Stimulated activated CD8-positive, alpha-beta memory T cell treated with anti-CD3 and anti-CD28 coated beads, Interleukin-7, amount 100 ng/mL, for 48 hours (primary cell): Measurements from ENCODE around the gene DPEP1.
"Not testable (repeated sequence)": the region's sequence is repeated elsewhere in the genome, so short reads cannot be mapped to it uniquely, and the experiment has no call there.

Experiments used
- DNase-seq, 2 donors: peaks; one replicate each; pipeline ENCODE4 v3.0.0-alpha.2; 2020; ENCODE audit warnings: low read depth in 1 of 2; ENCODE audit errors: extremely low read depth in 1 of 2

The DPEP1 gene

GRCh38 chr16:89618109-89618998, 4.9 kb downstream of the DPEP1 start:
- DNase-seq = no peak

- no peak for DNase-seq
Measured at GRCh38 chr16:89619840-89620239, 6.4 kb downstream of the DPEP1 start.

DNA sequence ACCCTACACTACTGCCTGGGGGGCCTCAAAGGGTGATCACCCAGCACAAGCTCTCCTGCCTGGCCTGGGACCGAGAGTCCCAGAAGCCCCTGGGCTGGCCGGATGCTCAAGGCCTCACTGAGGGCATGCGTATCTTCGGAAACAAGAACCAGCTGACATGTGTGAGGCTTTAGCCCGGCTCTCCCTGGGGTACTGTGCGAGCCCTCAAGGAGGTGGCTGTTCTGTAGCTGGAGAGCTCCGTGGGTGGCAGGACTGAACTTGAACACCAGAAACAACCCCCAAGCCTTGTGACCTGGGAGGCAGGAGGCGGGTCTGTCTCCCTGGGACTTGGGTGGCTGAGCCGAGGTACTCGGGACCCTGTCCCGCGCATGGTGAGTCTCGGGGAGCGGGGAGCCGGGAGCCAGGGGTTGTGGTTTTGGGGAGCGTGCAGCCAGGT, 7.0 kb downstream of the DPEP1 start:
- no peak for DNase-seq

DNA sequence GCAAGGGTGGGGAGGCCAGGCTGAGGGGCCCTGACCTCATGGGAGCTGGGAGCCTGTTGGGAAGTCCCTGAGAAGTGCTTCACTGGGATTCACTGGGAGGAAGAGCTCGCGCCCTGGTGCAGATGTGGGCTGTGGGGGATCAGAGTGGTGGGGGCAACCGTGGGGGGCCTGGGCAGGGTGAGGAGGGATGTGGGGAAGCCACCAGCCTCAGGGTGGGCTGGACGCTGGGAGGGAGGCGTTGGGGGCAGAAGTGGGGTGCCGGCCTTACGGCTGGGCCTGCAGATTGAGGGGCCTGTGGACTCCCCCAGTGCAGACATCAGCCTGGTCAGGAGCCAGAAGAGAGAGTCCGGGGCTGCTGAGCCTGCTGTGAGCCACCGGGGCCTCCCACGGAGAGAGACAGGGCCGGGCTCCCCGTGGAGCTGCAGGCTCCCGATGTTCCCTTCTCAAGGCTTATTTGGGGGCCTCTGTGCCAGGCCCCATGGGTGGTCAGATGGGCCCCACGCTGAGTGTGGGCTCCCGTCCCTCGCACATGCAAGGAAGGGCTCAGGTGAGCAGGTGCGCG, 7.8 kb downstream of the DPEP1 start:
- no peak for DNase-seq

DNA sequence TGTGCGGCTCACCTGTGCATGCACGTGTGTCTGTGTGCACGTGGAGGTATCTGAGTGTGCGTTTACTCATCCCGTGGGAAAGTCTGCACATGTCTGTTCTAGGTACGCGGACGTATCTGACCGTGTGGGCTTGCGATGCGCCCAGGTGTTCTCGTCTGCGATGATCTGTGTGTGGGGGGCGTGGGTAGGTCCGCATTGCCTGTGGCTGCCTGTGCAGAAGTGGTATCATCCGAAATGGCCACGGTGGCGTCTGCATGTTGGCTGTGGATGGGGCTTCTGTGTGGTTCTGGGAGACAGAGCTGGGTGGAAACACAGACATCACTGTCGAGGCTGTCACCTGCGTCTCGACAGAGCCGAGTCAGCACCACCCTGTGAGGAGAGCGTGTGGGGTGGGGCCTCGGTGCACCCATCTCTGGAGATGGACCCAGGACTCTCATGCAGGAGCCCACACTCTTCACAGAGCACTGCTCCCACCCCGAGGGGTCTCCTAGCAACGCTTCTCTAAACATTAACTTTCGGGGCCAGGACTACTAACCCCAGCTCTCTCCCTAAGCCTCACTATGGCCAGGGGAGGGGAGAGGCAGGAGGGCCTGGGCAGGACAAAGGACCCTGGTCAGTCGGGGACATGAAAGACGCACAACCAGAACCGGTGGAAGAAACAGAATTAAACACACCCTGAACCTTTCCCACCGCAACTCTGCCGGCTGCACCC, 8.4 kb downstream of the DPEP1 start:
- no peak for DNase-seq

DNA sequence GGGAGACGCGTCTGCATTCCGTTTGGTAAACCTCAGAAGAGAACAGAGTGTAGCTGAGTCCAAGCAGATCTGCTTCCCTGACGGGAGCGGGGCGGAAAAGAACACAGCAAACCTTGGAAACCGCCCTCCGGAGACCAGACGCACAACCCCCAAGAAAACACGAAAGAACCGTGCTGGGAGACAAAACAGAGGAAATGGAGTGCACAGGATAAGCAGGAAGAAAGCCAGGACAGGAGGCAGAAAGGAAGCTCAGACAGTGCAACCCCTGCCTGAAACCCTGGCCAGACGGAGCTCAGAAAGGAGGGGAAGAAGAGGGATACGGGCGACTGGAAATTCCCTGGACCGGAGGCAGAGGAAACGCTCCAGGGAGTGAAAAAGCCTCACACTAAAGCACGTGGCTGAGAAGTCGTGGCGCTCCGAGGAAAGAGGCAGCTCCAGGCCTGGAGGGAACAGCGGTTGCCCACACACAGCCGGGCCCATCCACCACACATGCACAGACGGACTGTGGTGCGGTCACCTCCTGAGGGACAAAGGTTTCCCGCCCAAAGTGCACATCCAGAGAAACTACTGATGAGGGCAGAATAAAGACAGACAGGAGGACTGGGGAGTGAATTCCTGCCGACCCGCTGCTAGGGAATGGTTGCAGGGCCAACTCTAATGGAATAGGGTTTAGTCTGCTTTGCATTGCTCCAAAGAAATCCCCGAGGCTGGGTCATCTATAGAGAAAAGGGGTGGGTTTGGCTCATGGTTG, 10.2 kb downstream of the DPEP1 start:
- DNase-seq = no peak

DNA sequence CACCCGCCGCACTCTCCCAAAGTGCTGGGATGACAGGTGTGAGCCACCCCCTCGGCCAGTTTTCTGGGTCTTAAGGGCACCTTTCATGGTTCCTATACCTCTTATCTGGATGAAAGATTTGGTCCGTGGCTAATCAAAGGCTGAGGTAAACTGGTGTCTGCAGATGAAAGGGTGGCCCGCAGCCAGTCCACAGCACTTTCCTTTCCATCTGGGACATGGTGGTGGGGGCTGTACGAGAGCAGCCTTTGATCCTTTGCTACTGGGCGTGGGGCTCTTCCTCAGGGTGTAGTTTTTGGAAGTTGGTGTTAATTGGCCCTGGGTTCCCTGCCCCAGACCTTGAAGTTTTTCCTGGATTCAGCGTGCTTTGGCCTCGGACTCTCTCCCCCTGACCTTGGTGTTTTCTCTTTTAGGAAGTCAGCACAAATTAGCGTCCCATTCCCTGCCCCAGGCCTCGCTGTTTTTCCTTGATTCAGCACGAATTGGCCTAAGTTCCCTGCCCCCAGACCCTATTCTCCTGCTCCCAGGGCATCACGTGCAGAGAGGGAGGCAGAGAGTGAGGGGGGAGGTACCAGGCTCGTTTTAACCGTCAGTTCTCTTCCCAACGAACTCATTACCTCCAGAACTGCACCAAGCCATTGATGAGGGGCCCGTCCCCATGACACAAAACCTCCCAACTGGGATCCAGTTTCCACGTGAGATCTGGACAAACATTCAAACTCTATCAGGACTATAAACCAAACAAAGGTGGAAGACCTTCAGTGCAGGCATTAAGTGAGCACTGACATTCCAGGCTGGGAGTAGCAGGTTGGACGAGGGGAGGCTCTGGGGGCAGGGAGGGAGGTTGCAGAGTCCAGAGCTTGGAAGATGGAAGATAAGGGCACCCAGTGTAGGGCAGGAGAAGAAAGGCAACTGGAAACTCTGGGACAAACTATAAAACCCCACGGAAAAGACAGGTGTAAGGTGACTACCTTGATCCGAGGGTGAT, 11.6 kb downstream of the DPEP1 start:
- DNase-seq = no peak

GRCh38 chr16:89629827-89630610, 16.6 kb downstream of the DPEP1 start:
- DNase-seq = no peak

- DNase-seq = no peak
Measured at GRCh38 chr16:89633064-89633631, 19.7 kb downstream of the DPEP1 start.

DNA sequence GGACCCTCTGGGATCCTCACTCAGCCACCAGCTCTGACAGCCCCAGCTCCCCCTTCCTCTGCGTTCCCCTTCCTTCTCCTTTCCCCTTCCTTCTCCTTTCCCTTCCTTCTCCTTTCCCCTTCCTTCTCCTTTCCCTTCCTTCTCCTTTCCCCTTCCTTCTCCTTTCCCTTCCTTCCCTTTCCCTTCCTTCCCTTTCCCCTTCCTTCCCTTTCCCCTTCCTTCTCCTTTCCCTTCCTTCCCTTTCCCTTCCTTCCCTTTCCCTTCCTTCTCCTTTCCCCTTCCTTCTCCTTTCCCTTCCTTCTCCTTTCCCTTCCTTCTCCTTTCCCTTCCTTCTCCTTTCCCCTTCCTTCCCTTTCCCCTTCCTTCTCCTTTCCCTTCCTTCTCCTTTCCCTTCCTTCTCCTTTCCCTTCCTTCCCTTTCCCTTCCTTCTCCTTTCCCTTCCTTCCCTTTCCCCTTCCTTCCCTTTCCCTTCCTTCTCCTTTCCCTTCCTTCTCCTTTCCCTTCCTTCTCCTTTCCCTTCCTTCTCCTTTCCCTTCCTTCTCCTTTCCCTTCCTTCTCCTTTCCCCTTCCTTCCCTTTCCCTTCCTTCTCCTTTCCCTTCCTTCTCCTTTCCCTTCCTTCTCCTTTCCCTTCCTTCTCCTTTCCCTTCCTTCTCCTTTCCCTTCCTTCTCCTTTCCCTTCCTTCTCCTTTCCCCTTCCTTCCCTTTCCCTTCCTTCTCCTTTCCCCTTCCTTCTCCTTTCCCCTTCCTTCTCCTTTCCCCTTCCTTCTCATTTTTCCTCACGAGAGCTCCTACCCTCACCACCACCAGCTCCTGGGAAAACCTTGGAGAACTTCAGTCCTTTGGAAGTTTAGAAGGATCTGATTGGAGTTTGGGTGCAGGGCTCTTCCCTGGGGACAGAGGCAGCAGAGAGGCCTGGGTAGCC, 21.3 kb downstream of the DPEP1 start:
- DNase-seq = not testable (repeated sequence)

DNA sequence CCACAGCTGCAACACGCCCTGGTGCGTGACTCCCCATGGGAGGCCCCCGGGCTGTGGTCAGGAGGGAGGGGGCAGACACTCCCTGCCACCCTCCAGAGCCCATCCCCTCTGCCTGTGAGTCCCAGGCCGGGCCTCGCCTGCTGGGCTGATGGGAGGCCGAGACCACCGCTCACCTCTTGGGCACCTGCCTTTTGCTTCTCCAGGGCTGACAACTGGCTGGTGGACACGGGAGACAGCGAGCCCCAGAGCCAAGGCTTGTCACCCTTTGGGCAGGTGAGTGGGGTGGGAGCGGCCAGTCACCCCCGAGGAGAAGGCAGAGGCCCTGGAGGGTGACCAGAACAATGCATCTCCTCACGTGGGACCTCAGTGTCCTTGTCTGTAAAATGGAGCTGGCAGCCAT, 23.2 kb downstream of the DPEP1 start:
- no peak for DNase-seq

DNA sequence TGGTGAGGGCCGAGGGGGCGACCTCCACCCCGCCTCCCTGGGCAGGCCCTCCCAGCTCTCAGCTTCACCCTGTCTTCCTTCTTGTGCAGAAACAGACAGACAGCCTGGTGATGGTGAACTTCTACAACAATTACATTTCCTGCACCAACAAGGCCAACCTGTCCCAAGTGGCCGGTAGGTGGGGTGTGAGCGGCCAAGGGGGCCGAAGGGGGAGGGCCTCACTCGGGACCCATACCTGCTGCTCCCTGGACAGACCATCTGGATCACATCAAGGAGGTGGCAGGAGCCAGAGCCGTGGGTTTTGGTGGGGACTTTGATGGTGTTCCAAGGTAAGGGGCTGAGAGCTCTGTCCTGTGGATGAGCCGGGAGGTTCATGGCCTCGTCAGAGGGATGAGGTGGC, 23.9 kb downstream of the DPEP1 start:
- DNase-seq = no peak

GRCh38 chr16:89638455-89638854, 25.0 kb downstream of the DPEP1 start:
- no peak for DNase-seq

GRCh38 chr16:89639385-89639784, 25.9 kb downstream of the DPEP1 start:
- no peak for DNase-seq

DNA sequence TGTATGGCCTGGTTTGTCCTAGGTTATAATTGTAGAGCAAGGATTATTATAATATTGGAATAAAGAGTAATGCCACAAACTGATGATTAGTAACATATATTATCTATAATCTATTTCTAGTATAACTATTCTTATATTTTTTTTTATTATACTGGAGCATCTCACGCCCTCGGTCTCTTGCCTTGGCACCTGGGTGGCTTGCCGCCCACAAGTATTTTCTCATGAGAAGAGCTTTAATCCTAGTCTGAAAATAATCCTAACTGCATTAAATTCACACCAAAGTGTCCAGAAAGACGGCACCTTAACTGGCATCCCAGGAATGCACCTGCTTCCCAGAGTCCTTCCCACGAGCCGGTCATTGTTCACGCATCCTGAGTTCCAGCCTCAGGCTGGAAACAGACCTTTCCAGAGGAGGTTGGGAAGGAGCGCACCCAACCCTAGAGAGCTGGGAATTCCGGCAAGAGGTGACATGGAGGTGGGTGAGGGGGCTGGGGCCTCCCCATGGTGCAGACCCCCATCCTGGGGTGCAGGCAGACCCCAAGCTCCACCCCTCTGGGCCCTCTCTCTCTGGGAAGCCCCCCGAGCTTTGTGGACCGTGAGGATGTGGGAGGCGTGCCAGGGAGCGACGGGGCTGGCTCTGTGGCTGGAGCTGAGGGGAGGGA, 28.1 kb downstream of the DPEP1 start:
- DNase-seq = no peak

- no peak for DNase-seq
Measured at GRCh38 chr16:89642574-89642973, 29.1 kb downstream of the DPEP1 start.

DNA sequence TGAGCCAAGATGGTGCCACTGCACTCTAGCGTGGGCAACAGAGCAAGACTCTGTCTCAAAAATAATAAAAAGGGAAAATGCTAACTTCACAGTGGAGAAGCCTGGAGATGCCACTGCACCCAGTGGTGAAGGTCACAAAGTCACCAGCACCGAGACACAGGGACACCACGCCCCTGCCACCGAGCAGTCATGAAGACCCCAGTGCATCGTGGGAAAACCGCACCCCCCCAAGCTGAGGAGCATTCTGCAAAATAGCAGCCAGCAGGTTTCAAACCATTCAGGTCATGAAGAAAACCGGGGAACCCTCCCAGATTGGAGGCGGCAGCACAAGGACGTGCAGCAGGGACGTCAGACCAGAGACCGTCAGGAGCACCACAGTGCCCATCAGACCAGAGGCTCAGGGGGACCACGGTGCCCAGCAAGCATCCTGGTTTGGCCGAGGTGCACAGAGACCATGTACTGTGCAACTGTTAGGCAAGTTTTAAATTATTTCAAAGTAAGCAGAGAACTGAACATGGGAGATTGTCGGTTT, 30.4 kb downstream of the DPEP1 start:
- no peak for DNase-seq
